Measurements from ENCODE around the gene ANKRD34A.

ANKRD34A gene

DNA sequence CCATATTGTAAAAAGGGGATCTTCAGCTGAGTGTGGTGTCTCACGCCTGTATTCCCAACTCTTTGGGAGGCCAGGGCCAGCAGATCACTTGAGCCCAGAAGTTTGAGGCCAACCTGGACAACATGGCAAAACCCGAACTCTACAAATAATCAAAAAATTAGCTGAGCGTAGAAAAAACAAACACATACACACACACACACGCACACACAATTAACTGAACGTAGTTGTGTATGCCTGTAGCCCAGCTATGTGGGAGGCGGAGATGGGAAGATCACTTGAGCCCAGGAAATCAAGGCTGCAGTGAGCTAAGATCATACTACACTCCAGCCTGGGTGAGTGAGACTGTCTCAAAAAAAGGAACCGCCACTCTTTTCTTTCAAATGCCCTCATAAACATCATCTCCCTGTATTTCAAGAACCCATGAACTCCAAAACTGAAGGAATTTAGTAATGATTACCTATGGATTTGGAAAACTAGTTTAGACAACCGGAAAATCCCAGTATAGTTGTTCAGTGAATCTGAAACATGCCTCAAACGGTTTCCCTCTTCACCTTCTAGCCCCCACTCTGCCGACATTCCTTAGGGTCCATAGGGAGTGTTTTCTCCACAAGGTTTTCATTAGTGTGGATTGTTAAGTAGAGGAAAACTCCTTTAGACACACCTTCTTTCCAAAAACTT lies 27.5 kb upstream of the ANKRD34A start:
- in situ Hi-C loops (cut with MboI; ENCODE audit: low sequenced_read_pairs) = no loop called here

DNA sequence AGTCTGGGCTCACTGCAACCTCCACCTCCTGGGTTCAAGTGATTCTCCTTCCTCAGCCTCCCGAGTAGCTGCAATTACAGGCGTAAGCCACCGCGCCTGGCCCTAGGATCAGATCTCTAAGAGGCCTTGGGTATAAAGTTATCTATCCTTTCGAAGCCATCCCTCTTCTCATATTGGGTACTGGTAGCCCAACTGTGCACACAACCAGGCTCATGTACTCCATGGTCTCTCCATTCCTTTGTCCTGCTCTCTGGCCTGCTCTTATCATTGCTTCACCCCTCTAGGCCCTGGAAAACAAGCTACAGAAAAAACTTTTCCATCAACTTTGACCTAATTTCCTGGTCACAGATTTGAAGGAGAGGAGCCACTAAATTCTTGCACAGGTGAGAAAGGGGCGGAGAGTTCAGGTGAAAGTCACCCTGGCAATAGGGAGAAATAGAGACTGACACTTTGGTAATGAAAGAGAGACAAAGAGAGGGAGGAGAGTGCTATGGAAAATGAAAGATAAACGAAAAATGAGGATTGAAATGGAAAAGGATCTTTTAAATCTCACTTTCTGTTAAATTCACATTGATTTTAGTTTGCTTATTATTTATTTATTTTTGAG lies 26.0 kb upstream of the ANKRD34A start:
- in situ Hi-C loops (cut with MboI; ENCODE audit: low sequenced_read_pairs) = no loop called here

DNA sequence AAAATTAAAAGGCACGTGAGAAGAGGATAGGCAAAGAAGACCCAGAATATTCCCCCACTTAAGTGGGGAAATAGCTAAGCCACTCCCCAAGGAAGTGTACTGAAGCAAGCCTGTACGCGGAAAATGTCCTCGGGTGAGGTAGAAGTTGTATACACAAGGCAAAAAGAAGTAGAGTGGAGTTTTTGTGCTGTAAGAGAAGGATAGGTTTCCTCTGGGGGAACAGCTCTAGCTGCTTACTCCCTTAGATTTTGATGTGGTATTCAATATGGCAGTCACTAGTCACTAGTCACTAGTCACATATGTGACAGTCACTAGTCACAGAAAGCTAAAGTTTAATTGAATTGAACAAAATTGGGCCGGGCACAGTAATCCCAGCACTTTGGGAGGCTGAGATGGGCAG lies 24.4 kb upstream of the ANKRD34A start:
- in situ Hi-C loops (cut with MboI; ENCODE audit: low sequenced_read_pairs) = loop anchor here (10.0 kb wide), 1 partner anchor 64 kb away; the partner anchor contains the start of gene RBM8A

DNA sequence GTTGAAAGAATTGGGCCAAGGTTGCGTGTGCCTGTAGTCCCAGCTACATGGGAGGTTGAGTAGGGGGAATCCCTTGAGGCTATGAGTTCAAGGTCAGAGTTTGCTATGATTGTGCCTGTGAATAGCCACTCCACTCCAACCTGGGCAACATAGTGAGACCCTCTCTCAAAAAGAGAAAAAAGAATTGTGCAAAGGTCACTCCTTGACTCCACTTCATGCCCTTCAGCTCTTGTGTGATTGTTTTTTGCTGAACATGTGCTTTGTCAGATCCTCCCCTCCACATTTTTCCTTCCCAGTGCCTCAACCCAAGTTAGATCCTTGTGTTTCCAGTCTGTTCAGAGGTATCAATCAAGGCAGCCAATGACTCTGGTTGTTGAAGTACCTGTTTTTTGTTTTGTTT lies 23.6 kb upstream of the ANKRD34A start:
- in situ Hi-C loops (cut with MboI; ENCODE audit: low sequenced_read_pairs) = loop anchor here (10.0 kb wide), 1 partner anchor 63 kb away; the partner anchor contains the start of gene RBM8A

DNA sequence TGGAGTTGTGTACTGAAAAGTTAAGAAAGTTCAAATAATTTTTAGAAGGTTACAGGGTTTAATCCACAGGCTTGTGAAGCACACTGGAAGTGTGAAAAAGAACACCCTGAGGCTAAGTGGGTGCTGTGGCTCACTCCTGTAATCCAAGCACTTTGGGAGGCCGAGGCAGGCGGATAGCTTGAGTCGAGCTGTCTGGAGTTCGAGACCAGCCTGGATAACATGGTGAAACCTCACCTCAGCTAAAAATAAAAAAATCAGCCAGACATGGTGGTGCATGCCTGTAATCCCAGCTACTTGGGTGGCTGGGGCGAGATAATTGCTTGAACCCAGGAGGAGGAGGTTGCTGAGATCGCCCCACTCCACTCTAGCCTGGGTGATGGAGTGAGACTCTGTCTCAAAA lies 22.2 kb upstream of the ANKRD34A start:
- in situ Hi-C loops (cut with MboI; ENCODE audit: low sequenced_read_pairs) = loop anchor here (10.0 kb wide), 1 partner anchor 62 kb away; the partner anchor contains the start of gene RBM8A

DNA sequence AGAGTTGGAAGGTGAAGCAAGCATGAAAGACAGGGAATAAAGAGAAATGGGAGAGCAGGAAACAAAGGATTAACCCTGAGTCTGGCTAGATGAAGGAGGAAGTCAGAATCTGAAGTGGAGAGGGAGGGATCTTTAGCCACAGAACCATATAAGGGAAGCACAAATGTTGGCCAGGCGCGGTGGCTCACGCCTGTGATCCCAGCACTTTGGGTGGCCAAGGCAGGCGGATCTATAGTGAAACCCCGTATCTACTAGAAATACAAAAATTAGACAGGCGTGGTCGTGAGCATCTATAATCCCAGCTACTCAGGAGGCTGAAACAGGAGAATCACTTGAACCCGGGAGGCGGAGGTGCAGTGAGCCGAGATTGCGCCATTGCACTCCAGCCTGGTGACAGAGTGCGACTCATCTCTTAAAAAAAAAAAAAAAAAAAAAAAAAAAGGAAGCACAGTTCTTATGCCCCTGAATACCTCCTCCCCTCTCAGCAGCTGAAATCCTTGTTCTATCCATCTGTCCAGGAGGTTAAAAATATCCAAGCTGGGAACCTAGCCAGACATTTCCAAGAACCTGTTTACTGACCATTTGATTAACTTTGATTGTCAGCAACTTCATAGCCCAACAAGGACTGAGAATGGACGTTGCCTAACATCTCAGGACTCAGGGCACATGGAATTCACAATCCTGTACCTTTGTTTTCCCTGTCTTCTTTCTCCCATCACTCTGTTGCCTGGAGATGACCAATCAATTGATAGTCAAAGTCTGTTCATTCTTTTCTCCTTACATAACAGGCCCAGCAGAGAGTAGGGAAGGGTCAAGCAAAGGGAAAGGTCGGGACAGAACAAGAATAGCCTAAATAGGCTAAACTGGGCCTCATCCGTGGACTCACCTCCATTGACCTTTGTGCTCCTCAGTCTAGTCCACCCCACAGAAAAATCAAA lies 21.4 kb upstream of the ANKRD34A start:
- in situ Hi-C loops (cut with MboI; ENCODE audit: low sequenced_read_pairs) = loop anchor here (10.0 kb wide), 1 partner anchor 61 kb away; the partner anchor contains the start of gene RBM8A

DNA sequence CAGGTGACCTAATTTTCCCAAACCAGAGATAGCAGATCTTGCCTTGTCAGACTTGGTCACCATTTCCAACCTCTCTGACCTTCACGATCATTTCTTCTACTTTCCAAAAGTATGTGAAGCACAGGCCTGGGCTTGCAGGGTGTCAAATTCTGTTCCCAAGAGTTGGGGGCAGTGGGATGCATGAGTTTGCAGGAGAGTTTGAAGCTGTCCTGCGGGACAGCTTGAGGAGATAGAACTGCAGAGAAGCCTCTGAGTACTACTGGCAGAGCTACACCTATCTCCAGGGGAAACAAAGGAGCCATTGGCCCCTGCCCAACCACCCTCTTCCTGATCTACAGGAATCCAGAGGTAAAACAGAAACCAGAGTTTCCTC lies 20.7 kb upstream of the ANKRD34A start:
- in situ Hi-C loops (cut with MboI; ENCODE audit: low sequenced_read_pairs) = loop anchor here (10.0 kb wide), 1 partner anchor 60 kb away; the partner anchor contains the start of gene RBM8A

DNA sequence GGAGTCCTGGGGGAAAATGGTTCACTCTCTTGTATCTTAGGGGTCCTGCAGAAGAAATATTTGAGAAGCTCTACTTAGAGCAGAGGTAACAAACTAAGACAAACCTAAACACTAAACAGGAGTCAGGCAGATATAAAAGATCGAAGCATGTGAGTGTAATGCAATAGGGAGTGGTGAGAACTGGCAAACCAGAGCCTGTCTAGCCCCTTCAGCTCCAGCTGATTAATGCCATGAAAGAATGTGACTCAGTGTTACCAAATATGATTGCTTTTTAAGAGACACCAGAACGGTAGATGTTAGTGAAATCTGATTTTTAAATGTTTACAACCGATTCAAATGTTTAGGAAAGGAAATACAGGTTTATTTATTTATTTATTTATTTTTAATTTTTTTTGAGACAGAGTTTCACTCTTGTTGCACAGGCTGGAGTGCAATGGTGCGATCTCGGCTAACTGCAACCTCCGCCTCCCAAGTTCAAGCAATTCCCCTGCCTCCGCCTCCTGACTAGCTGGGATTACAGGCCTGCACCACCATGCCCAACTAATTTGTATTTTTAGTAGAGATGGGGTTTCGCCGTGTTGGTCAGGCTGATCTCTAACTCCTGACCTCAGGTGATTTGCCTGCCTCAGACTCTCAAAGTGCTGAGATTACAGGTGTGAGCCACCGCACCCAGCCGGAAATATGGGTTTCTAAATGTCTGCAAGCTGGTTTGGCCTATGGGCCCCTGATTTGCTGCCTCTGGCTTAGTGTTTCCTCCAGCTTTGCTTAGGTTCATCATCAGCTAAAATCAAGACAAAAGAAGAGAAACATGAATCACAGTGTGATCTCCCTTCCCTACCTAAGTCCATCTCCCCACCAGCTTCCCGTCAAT lies 19.8 kb upstream of the ANKRD34A start:
- in situ Hi-C loops (cut with MboI; ENCODE audit: low sequenced_read_pairs) = loop anchor here (10.0 kb wide), 1 partner anchor 59 kb away; the partner anchor contains the start of gene RBM8A

DNA sequence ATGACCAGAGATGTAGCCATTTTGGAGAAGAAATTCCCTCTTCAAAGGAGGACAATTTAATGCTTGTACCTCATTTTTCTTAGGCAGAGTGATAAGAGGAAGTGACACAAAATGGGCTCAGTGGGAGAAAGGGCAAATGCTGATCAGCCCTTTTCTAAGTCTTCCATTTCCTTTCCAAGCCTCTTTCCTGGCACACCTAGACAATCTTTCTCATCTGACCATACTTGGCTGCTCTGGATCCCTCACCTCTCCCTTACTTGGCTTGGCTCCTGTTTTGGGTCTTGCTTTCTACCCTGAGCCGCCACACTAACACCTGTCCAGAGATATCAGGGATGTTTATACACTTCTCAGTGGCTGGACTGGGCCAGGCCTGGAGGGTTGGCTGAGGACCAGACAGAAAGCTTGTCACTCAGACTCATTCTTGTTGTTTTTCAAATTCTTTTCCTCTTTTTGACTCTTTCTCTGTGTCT lies 18.9 kb upstream of the ANKRD34A start:
- in situ Hi-C loops (cut with MboI; ENCODE audit: low sequenced_read_pairs) = loop anchor here (10.0 kb wide), 1 partner anchor 58 kb away; the partner anchor contains the start of gene RBM8A

DNA sequence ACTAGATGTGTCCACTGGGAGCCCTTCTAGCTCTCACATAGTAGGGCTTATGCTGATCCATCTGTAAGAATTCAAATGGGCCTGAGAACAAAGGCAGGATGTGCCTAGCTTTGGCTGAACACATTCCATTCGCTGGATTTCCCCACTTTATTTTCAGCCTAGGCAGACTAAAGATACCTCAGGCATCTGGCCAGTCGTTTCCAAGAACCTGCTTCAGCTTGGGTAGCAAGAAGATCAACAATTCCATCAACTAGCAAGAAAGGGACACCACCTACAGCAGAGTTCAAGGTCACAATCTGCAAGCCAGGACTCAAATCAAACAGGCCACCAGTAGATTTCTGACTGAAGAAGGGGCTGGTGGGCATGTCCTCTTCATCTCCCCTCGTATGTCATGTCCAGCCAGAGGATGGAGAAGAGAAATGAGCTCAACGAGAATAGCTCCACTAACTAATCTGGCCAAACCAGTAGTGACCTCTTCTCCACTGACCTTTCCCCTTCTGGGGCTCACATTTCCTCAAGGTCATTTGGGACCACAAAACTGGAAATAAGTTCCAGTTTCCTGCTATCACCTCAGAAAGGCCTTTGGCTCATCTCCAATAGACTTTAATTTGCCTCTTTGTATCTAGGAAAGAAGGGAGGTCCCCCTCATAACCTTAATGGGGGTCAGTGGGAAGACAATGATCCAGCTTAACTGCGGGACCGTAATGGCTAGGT lies 17.8 kb upstream of the ANKRD34A start:
- in situ Hi-C loops (cut with MboI; ENCODE audit: low sequenced_read_pairs) = loop anchor here (10.0 kb wide), 1 partner anchor 57 kb away; the partner anchor contains the start of gene RBM8A

DNA sequence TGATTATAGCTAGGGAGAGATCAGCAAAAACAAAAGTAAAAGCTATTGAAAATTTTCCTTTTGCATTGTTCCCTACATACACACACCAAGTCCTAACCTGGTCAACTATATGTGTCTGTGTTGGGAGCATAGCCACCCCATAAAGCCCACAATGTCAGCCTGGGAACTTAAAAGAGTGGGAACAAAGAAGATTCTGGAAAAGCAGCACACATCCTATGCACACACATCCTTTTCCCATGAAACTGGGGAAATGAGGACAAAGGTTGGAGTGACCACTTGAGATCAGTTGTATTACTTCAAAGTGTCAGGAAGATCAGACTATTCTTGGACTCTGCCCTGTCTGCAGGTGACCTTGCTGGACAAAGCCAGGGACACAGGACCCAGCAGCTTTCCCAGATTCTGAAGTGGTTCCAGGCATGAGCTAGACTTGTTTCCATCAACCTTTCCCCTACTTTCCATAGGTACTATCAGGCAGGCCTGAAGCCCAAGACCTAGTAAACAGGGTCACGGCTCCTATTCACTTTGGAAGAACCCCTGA lies 16.2 kb upstream of the ANKRD34A start:
- in situ Hi-C loops (cut with MboI; ENCODE audit: low sequenced_read_pairs) = loop anchor here (10.0 kb wide), 1 partner anchor 56 kb away; the partner anchor contains the start of gene RBM8A

DNA sequence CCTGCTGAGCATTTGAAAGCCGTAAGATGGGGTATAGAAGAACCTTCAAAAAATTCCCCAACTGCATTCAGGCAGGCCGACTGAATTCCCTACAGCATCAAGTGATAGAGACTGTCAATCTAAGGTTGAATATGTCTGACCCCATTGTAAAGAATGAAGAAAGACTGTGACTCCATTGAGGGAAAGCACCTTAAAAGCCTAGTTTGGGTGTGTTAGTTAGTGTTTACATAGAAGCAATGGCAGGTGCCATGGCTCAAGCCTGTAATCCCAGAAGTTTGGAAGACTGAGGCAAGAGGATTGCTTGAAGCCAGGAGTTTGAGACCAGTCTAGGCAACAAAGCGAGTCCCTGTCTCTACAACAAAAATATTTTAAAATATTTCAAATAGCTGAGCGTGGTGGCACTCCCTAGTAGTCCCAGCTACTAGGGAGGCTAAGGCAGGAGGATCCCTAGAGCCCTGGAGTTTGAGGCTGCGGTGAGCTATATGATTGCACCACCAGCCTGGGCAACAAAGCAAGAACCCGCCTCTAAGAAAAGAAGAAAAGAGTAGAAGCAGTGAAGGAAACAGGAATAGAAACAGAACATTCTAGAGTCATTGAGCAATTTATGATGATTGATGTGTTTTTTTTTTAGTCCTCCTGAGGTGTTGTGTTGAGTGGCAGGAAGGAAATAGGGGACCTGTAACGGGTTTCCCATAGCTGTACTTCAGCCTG lies 15.5 kb upstream of the ANKRD34A start:
- in situ Hi-C loops (cut with MboI; ENCODE audit: low sequenced_read_pairs) = loop anchor here (10.0 kb wide), 1 partner anchor 55 kb away; the partner anchor contains the start of gene RBM8A

DNA sequence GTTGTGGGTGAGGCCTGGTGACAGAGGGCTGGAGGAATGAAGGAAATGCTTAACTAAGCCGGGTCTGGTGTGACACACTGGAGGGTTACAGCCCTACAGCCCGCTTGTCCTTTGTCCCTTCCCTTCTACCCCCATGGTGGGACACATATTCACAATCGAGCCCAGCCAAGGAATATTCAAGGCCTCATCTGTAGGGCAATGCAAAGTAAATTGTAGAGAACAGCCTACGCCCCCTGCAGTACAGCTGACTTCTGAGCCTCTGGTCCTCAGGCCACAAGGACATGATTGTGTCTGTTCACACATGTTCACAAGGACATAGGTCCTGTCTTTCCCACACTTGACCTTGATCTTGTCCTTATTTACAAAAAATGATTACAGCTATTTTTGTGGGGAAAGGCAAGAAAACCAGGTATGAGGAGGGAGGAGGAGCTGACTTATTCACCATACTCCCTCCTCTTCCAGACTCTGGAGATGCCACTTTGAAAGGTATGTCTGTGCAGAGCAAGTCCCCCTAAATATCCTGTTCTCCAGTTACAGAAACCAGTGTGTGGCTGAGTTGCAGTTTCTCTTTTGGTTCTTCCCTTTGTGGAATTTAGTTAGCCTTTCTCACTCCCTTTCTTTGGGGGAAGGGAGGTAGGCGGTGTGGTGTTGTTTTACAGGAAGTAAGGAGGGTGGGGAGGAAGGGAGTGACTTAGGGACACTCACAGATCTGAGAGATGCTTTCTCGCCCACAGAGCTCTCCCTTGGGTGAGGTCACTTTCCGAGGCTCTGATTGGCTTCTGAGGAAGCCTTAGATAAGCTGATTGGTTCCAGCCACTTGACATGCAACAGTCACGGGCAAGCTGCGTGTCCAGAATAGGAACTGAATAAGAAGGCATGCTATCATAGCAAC lies 14.7 kb upstream of the ANKRD34A start:
- in situ Hi-C loops (cut with MboI; ENCODE audit: low sequenced_read_pairs) = no loop called here

DNA sequence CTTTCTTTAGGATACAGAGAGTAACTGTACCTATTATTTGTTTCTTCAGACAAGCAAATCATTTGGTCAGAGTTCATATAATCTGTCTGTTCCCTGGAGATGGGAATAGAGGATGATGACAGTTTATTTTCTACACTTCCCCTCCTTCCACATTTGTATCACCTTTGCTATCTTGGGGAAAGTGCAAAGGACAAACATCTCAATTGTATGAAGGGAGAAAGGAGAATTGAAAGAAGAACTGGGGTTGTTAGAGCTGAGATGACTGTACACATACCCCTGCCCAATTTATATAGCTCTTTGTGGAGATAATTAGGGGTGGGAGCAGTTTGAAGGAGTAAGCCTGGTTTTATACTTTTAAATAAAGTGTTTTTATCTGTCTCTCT lies 14.1 kb upstream of the ANKRD34A start:
- in situ Hi-C loops (cut with MboI; ENCODE audit: low sequenced_read_pairs) = no loop called here

DNA sequence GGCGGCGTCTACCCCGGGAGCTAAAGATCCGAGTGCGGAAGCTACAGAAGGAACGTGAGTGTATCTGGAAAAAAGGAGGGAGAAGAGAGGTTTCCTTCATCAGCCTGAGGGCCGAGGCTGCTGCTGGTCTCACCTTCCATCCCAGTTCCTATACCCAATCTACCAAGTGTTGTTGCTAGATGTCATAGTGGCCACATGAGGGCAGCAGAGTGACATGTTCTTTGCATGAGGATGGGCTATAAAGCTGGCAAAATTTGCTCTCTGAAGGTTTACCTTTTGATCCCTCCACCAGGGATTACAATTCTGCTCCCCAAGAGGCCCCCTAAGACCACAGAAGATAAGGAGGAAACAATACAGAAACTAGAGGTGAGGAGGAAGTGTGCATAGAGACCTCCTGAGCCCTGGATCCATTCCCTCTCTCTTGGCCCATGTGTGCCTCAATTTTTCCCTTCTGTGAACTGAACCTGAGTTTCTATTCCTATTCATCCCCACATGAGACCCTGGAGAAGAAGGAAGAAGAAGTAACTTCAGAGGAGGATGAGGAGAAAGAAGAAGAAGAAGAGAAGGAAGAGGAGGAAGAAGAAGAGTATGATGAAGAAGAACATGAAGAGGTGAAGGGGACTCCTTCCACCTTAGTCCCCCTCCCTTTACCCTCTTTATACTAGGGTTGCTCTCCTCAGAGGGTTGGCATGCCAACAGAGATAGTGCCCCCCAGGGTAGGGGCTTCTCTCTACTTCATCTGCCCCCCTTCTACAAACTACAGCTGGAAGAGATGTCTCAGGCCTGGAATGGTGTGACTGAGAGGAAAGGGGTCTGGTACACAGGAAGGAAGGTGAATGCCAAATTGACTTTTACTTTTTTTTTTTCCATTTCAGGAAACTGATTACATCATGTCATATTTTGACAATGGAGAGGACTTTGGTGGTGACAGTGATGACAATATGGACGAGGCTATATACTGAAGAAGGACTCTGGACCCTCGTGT lies 13.4 kb upstream of the ANKRD34A start:
- in situ Hi-C loops (cut with MboI; ENCODE audit: low sequenced_read_pairs) = no loop called here

DNA sequence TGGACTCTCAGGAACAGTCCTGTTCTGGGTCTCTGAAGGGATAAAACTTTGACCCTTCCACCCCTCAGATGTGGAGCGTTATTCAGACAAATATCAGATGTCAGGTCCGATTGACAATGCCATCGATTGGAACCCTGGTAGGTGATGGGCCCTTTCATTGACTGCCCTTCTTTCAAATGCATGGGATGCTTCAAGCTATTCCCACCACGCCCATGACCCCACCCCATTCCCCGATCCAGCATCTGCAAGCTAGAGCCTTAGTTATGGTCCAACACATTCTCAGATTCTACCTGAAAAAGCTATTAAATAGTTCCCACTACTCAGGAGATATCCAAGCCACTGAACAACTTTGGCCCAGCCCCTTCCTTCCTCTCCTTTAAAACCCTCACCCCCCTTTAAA lies 12.6 kb upstream of the ANKRD34A start:
- in situ Hi-C loops (cut with MboI; ENCODE audit: low sequenced_read_pairs) = no loop called here

Data from HL-60/S4 (cell line).